GM19372 (cell line): ENCODE measurements around the gene RGSL1.

Experiments
- ATAC-seq: cut with Tn5 transposase; IDR thresholded peaks from one replicate; pipeline ENCODE4 v1.9.1; 2021; ENCODE audit warnings: mild to moderate bottlenecking, low read depth, moderate library complexity; ENCODE audit not compliant: unreplicated experiment

The RGSL1 gene

GRCh38 chr1:182608845-182609610 lies 159.1 kb downstream of the RGSL1 start:
- no peak for ATAC-seq
